Activated CD8-positive, alpha-beta memory T cell treated with anti-CD3 and anti-CD28 coated beads, Interleukin-2, amount 50 U/mL, for 24 hours (primary cell): ENCODE data around the gene FUT7.
A peak's percentile ranks its signal among the peaks of the same experiment; 100 is the strongest.
"Not testable (repeated sequence)": the region's sequence is repeated elsewhere in the genome, so short reads cannot be mapped to it uniquely, and the experiment has no call there.

ENCODE experiments used
- DNase-seq: peaks from one replicate; pipeline ENCODE4 v3.0.0-alpha.2; 2020; ENCODE audit errors: extremely low read depth

FUT7 gene

DNA sequence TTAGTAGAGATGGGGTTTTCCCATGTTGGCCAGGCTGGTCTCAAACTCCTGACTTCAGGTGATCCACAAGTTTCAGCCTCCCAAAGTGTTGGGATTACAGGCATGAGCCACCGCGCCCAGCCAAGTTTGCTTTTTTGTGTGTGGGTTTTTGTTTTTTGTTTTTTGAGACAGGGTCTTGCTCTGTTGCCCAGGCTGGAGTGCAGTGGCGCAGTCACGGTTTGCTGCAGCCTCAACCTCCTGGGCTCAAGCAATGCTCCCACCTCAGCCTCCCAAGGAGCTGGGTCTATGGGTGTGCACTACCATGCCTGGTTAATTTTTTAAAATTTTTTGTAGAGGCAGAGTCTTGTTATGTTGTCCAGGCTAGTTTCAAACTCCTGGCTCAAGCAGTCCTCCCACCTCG lies 1.6 kb upstream of the FUT7 start:
- not testable (repeated sequence) for DNase-seq

DNA sequence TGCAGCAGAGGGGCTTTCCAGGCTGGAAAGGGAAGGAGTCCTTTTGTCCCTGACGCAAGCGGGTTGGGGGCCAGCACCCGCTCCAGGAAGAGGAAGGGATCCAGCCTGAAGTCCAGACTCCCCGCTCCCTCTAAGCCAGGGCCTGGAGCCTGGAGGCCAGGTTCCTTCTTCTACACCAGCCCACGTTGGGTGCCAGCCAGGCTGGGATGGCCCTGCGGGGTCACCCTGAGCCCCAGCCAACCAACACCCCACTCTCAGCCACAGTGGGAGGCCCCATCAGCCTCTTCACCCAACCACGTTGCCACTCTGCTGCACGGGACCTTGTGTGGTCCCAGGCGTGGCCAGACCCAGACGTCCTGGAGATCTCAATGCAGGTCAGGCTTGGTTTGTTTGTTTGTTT lies 970 bp upstream of the FUT7 start:
- DNase-seq, result no peak

DNA sequence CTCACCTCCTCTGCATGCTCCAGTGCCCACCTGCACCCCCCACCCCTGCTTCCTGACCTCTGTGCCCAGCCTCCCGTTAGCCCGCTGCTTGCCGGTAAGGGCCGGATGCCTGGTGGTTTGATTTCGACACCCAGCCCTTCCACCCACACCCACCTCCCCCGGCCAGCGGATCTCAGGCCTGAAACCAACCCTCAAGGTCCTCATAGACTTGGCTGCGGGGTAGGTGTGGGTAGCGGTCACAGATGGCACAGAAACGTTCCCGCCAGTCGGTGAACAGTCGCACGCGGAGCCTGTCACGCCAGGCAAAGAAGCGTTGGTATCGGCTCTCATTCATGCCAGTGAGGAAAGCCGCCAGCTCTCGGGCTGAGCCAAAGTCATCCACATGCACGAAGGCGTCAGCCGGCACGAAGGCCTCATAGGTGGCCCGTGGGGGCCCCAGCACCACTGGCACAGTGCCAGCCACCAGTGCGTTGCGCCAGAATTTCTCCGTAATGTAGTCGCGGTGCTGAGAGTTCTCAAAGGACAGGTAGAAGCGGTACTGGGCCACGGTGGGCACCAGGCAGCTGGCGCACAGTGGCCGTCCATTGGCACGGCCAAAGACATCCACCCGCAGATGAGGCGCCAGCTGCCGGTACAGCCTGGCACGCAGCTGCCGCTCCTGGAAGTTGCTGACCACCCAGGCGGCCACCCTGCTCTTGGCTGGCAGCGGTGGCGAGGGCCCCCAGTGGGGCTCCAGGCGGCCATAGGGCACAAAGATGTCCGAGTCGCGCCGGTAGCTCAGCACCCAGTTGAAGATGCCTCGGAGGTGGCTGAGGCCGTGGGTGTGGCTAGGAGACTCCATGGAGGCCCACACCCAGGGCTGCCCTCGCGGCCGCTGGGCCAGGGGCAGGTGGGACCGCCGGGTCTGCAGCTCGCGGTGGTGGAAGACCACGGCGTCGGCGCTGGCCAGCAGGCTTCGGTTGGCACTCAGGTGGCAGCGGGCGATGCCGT lies 1.1 kb downstream of the FUT7 start:
- no peak for DNase-seq

DNA sequence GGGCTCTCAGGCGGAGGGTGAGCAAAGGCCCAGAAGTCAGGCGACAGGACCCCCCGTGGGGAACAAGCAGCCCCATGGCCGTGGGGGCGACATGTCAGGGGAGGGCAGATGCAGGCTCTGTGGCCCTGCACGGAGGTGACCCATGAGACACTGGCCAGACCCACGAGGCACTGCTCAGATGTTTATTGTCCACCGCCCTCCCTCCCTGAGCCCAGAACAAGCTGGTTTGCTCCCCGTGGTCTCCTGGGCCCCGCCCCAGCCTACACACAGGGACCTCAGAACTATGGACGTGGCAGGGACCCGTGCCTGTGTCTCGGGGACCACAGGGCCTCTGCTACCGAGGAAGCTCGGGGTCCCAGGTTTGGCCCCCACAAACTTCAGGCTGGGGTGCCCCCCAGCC lies 1.9 kb downstream of the FUT7 start:
- DNase-seq, result no peak

DNA sequence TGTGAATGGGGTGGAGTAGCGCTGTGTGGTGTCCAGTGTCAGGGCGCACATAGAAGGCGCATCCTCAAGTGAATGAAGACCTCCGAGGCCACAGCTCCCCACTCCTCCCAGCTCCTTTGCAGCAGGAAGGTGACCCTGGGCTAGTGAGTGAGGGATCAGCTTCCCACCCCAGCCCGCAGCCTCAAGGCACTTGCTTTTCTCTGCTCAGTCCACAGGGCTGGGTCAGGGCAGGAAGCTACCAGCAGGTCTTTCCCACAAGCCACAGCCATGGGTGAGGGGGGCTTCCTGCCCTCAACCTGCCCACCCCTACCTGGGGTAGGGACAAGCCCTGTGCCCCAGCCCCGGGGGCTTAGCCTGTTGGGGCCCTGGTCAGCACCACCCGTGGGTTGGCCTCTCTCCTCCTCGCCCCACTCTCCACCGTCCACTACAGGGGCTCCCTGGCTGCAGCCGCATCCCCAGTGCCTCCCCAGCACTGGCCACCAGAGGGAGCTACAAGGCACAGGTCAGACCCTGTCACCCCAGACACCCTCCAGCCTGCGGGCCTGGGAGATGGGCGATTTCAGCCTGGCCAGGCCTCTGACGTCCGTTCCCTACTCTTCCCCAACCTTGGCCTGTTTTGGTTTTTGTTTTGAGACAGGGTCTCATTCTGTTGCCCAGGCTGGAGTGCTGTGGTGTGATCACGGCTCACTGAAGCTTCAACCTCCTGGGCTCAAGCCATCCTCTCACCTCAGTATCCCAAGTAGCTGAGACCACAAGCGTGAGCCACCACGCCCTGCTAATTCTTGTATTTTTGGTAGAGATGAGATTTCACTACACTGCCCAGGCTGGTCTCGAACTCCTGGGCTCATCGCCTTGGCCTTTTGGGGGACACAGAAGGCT lies 2.6 kb downstream of the FUT7 start:
- DNase-seq, result no peak

DNA sequence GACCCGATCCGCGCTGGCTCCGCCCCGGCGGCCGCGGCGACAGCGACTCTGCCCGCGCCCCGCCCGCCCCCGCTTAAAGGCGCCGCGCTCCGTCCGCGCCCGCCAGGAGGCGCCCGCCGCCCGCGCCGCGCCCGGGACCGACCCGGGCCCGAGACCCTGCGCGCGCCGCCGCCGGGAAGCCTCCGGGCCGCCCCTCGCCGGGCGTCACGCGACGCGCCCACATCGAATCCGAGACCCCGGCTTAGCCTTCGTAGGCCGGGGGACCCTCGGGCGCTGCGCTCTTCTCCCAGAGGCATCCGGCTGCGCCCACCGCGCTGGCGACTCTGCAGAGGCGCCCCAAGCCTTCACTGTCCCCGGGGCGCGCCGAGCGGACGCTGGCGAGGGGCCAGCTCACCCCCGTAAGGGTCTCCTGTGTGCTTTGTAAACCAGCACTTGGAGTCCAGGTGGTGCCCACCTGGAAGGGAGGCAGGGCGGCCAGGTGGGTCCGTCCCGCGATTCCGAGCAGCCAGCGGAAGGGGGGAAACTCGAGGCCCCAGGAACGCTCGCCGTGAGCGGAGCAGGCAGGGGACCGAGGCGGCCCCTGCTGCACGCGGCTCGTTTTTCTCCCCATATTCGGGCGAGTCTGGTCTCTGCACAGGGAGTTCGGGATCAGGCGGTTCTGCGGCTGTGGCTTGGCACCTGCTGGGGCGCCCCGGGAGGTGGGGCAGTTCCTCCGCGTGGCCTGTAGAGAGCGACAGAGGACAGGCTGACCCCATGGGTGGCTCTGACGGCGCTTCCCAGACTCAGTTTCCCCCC lies 3.4 kb downstream of the FUT7 start:
- DNase-seq, result no peak

DNA sequence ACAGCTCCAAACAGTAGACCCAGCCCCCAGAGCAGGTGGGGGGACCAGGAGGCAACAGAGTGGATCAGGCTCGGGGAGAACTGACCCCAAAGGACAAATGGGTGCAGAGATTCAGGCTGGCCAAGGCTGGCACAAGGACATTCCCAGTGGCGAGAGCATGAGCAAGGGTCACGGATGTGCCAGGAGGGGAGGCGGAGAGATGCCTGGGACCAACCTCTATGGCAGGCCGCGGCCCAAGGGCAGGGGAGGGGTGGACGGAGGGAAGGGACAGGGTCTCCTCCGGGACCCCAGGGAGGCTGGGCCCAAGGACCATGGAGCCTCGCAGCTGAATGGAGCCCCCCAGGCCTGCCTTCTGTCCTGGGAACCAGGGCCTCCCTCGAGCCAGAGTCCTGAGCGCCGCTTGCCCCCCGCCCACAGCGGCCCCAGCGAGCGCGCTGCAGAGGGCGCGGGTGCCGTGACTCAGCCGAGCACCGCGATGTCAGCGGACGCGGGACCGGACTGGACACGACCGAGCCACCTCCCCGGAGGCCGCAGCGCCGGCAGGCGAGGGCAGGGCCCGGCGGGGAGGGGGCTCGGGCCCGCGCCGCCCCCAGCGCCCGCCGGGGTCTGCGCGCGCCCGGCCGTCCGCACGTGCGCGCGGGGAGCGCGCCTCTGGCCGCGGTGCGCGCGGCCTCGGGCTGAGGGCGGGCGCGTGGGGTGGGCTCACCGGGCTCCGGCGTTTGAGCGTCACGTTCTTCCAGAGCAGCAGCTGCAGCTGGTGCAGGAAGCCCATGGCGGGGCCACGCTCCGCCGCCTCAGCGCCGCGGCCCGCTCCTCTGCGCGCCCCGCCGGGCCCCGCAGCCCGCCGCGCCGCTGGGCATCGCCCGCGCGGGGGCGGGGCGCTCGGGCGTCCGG lies 4.3 kb downstream of the FUT7 start, which contains the start of gene ABCA2:
Gene ABCA2 (minus strand): TSS at position 869 of the 894 bp plus-strand sequence. CDS start 97 bp downstream, at position 772.
- DNase-seq, result no peak

DNA sequence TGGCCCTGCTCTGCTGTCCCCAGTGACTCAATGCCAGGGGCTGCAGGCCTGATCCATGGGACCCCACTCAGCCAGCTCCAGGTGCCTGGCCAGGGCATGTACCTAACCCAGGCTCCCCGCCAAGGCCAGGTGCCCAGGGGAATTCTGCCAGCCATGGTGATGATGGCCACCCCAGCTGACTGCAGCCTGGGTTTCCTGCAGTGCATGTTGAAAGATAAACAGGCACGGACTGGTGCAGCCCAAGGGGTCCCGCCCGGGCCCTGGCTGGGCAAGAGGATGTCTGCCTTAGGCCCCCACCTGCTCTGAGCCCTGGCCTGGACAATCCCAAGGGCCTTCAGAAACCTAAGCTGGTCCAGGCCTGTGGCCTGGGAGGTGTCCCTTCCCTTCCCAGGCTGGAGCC lies 5.1 kb downstream of the FUT7 start:
- DNase-seq, result no peak

DNA sequence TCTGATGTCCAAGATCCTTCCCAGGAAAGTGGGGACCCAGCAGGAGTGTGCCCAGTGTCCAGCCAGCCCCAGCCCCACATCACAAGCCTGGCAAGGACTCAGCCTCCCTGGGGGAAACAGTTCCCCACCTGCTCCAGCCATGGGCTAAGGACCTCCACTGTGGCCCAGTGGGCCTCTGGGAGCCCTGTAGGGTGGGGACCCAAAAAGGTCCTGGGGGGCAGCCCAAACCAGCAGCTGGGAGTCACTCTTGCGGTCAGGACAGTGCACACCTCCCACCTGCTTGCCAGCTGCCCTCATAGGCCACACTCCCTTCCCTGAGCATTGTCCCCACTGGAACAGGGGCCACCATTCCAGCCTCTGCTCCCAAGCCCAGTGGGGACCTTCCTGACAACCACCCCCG lies 5.5 kb downstream of the FUT7 start:
- DNase-seq, result no peak

DNA sequence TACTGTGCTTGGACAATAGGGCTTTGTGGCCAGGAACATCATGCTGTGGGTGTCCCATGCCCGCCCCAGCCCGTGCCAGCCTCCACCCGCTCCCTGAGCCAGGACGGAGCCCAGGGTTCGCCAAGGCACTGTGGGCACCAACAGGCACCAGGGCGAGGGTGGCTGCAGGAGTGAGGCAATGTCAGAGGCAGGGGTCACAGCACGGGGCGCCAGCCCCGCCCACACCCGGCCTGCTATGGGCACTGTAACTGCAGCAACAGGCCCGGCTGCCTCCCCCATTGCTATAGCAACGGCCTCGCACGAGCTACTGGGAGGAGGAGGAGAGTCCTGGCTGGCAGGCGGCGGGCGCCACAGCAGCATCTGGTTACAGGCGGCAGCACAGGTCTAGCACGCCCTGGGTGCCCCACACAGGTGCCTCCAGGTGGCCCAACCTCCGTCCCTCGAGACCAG lies 6.3 kb downstream of the FUT7 start:
- no peak for DNase-seq

DNA sequence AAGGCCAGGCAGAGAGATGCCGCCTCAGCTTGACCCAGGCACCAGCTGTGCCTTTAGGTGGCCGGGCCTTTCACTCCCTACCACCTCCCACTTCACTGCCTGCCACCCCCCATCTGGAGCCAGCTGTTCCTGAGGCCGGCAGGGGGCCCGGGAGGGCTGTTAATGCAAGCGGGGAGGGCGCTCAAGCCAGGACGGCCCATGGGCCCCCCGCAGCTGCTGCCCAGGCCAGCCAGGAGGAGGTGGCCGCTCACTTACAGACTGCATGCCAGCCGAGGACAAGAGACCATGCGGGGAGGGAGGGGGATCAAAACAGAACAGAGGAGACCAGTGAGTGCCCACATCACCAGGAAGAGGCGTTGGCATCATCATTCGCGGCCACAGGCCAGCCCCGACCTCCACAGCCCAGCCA lies 8.3 kb downstream of the FUT7 start:
- DNase-seq, result no peak

DNA sequence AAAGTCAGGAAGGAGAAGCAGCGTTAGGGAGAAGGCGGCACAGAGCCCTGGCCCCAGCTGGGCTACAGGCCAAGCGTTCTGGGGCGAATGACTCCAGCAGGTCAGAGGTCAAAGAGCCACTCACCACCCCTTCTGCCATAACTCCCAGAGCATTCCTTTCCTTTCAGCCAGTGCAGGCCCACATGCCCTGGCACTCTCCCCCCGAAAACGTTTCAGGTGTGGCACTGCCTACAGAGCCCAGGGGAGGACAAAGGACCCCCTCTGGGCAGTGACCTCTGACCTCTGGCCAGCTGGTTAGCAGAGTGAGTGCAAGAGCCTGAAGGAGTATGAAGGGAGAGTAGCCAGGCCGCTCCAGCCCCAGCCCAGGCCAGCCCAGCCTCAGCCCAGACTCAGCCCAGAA lies 8.7 kb downstream of the FUT7 start:
- no peak for DNase-seq

DNA sequence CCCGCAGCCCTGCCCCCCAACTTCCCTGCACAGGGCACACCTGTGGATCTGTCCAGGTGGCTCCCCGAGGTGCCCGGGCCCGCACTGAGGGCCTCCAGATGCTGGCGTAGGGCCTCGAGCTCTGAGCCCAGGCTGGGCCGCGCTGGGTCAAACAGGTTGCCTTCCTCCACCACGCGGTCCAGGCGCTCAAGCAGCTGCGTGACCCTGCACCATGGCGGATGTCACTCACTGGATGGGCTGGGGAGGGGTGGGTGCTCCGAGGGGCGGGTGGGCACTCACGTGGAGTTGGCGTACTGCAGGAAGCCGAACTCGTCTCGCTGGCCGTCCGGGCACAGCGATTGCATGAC lies 9.3 kb downstream of the FUT7 start:
- no peak for DNase-seq

DNA sequence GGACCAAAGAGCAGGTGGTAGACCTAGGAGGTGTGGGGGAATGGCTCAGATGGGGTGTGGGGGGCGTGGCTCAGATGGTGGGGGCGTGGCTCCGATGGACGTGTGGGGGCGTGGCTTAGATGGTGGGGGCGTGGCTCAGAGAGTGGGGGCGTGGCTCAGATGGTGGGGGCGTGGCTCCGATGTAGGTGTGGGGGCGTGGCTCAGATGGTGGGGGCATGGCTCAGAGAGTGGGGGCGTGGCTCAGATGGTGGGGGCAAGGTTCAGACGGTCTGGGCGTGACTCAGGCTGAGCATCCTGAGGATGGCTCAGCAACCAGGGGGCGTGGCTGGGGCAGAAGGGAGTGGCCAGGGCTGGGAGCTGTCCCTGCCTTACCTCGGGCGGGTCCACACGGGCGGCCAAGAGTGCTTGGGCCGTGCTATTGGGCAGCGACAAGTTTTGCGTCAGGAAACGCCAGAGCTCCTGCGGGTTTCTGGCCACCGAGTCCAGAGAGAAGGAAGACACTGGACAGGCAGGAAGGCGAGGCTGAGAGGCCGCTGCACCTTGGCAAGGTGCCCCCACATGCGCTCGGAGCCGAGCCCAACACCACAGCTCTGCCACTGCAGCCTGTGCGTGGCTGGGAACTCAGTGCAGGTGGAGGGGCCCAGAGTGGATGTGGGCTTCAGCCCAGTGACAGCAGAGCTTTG lies 9.8 kb downstream of the FUT7 start:
- DNase-seq, result peak; percentile 58

DNA sequence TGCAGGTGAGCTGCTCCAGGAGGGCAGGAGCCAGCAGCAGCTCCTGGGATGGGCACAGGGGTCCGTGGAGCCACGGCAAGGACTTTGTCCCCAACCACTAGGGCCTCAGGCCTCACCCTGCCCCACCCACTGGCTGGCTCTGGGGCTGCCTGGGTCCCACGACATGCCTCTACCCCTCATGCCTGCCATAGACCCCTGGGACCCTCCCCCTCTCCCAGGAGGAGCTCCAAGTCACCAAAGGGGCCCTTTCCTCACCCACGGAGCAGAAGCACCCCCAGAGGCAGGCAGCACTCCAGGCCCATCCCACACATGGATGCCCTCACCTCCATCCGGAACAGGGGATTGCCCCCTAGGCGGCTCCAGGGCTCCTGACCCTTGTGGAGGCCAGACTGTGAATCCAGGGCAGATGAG lies 10.3 kb downstream of the FUT7 start:
- no peak for DNase-seq

DNA sequence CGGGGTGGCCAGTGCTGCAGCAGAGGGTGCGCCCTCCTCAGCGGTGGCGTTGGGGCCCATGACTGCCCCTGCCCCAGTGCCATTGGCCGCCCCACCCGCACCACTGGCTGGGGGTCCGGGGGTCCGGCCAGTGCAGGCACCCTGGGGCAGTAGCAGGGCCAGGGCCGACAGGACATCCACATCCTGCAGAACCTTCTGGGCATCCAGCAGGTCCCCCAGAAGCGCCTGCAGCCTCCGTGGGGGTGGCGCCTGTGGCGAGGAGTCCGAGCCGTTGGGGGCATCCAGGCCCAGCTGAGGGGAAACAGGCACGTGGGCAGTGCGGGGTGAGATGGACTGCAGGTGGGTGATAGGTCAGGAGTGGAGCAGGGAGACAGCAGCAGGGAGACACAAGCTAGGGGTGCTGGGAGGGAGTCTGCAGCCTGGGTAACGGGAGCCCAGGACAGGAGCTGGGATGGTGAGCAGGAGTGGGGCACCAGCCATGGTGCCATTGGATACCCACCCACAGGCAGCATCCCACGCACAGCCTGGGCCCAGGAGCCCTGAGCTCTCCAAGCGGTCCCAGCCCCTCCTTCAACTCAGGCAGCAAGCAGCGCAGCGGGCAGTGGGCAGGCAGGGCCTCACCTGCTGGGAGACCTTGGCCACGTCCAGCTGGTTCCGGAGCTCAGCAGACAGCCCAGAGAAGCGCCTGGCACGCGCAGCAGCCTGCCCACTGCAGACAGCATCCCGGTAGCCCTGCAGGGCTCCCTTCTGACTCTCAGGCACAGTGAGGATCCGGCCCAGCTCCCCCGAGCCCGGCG lies 10.9 kb downstream of the FUT7 start:
- DNase-seq, result no peak

DNA sequence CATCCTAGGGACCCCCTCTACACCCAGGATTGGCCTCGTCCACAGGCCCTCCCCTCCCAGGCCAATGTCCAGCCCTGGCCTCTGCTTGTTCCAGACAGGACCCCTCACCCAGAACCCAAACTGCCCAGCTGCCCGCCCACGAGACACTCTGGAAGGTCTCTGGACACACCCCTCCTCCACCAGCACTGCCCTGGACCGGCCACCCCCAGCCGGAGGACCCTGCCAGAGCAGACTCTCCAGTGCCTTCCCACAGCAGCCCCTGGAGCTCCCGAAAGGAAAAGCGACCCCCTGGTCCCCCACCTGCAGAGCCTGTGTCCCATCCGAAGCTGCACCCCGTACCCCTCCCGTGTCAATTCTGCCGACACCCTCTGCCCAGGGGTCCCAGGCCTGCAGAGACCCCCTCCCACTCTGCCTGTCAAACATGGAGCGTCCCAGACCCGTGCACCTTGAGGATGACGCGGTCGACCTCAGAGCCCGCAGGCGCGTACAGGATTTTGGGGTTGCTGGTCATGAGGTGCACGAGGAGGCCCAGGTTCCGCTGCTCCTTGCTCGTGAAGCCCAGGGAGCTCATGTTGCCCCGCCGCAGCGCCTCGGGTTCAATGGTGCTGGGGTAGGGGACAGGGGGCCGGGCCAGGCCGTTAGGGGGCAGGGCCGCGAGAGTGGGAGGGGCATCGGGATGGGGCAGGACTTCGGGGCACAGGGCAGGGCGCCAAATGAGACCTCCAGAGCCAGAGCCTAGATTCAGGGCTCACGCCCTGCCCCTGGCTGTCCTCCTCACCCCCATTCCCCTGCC lies 11.8 kb downstream of the FUT7 start:
- DNase-seq, result no peak

DNA sequence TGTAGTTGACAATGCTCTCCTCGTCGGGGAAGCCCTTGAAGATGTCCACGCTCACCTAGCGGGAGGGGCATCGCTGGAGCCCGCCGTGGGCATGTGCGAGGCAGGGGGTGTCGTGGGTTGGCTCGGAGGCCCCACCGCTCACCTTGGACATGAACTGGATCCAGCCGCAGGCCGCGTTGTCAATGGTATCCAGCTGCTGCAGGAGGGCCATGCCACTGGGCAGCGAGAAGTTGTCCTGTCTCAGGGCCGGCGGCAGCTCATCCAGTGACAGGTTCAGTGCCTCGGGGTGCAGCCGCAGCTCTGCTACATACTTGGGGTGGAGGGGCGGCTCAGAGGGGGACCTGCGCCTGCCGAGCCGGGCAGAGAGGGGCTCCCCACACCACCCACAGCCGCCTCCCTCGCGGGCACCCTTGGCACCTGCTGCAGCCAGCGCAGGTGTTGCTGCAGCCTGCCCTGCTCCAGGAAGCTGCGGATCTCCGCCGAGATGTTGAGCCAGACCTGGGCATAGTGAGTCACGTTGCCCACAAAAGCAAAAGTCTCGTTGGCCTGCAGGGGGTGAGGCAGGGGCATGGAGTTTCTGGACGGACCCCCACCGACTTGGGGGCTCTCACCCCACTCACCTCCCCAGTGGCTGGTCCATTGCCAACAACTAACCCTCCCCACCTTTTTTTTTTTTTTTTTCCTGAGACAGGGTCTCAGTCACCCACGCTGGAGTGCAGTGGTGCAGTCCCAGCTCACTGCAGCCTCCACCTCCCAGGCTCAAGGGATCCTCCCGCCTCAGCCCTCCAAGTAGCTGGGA lies 12.9 kb downstream of the FUT7 start:
- DNase-seq, result no peak
